Measurements from ENCODE around the gene PTPN2.

GRCh38 chr18:12929477-12930083, 45.5 kb upstream of the PTPN2 start:
- no peak for TF ChIP-seq CTCF (conservative IDR thresholded peaks at IDR 0.05; ENCODE audit: low read depth, low read length)
- no peak for TF ChIP-seq EZH2 (IDR thresholded peaks at IDR 0.05; ENCODE audit: borderline replicate concordance, low read depth, low read length, poor library complexity, severe bottlenecking)

Data from A673 (cell line).